ENCODE measurements around the gene CHD3. TPM values are rescaled to one million over a fixed set of nuclear protein-coding genes. Genes with fewer than 3 reads are reported as not detected.

Gene CHD3
- total and polyA plus RNA-seq, 2 of the 13 experiments (the other 11 are each of a cell fraction or from before 2014, with no cell fraction given), result 2.7 to 3.7 TPM

DNA sequence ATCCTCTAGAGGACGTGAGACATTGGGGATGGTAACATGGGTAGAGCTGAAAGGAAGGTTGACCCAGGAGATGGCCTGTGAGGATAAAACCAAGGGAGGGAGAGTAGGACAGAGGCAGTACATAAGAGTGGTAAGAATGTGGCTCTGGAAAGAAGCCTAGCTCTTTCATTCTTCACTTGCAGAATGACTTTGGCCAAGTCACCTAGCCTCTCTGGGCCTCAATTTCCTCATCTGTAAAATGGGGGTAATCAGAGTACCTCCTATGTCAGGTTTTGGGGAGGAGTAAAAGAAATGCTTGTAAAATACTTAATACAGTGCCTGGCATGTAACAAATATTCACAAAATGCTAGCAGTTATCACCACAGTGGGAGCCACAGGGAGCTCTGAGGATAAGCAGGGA, 47.7 kb upstream of the CHD3 start:
- H2AFZ ChIP-seq (ENCODE audit: low read length), result no peak overlapping the region
- peaks cover 26% of the 10 kb centered on the region for H4K20me1 ChIP-seq (ENCODE audit: insufficient read depth, low read length)
- ATAC-seq (no peak), FAIRE-seq (no peak), DNase-seq (ENCODE audit: low spot score) (no peak)
- peak overlapping the region; percentile 97 for H3K27ac ChIP-seq (ENCODE audit: extremely low read length, insufficient read depth, low read length)
- peaks cover 5 to 10% of the 10 kb centered on the region in 2 experiments; a peak in 3 of 5 replicates for H3K36me3 ChIP-seq (replicated peaks in 1 of 2; ENCODE audit: control insufficient read depth in 1 of 2, insufficient read depth in 2 of 2, low read length in 2 of 2)
- no peaks in the 10 kb centered on the region for H3K9me3 ChIP-seq (ENCODE audit: low read length)
- 65% methylated on average over 1 of the region's 1 CpG for WGBS (ENCODE audit: low lambda C conversion rate)
- H3K79me2 ChIP-seq (ENCODE audit: insufficient read depth, low read length), result peaks cover 61% of the 10 kb centered on the region
- intact Hi-C loops (cut with micrococcal nuclease; ENCODE audit: unreplicated experiment), result loop anchor here (5.0 kb wide), 1 partner anchor 201 kb away; no protein-coding TSS in a partner anchor
- peak overlapping the region; percentile 83 to 95 (median 86) for H3K4me3 ChIP-seq (replicated peaks in 1 of 3; ENCODE audit: insufficient read depth in 1 of 3, low read depth in 2 of 3, low read length in 3 of 3)
- peak overlapping the region; percentile 96 for H3K9ac ChIP-seq (ENCODE audit: insufficient read depth, low read depth, low read length)
- BruUV-seq (replicated peaks), result TSS peak; percentile 21
- H3K4me2 ChIP-seq (ENCODE audit: low read depth, low read length), result peak overlapping the region; percentile 96
- peaks cover 49% of the 10 kb centered on the region for H3K4me1 ChIP-seq (ENCODE audit: insufficient read depth, low read length)
- TF ChIP-seq NFIC (IDR thresholded peaks at IDR 0.05; ENCODE audit: low read length) (no peak), ZHX1 (CRISPR knock-in tag; IDR thresholded peaks at IDR 0.05; ENCODE audit: low read depth) (no peak), SIN3B (IDR thresholded peaks at IDR 0.05; ENCODE audit: low read length) (no peak), ZNF256 (CRISPR knock-in tag; conservative IDR thresholded peaks at IDR 0.05) (no peak), ZNF264 (CRISPR knock-in tag; IDR thresholded peaks at IDR 0.05) (no peak), ZBTB43 (CRISPR knock-in tag; conservative IDR thresholded peaks at IDR 0.05) (no peak), ZNF879 (CRISPR knock-in tag; IDR thresholded peaks at IDR 0.05) (no peak), CHD4 (IDR thresholded peaks at IDR 0.05; ENCODE audit: borderline replicate concordance, low read length) (0 out of 2 replicates have a peak, but pooled peaks have one; percentile 36), SMYD3 (CRISPR knock-in tag; IDR thresholded peaks at IDR 0.05) (no peak), TBL1XR1 (IDR thresholded peaks at IDR 0.05; ENCODE audit: borderline replicate concordance, low read length, partially characterized antibody) (no peak), NPAS2 (CRISPR knock-in tag; IDR thresholded peaks at IDR 0.05; ENCODE audit: borderline replicate concordance) (no peak), ZNF629 (CRISPR knock-in tag; conservative IDR thresholded peaks at IDR 0.05) (peak; percentile 85), HES4 (CRISPR knock-in tag; IDR thresholded peaks at IDR 0.05; ENCODE audit: borderline replicate concordance) (no peak)
- TF ChIP-seq, protein P1, sequence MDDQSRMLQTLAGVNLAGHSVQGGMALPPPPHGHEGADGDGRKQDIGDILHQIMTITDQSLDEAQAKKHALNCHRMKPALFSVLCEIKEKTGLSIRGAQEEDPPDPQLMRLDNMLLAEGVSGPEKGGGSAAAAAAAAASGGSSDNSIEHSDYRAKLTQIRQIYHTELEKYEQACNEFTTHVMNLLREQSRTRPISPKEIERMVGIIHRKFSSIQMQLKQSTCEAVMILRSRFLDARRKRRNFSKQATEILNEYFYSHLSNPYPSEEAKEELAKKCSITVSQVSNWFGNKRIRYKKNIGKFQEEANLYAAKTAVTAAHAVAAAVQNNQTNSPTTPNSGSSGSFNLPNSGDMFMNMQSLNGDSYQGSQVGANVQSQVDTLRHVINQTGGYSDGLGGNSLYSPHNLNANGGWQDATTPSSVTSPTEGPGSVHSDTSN (CRISPR knock-in tag; IDR thresholded peaks at IDR 0.05; ENCODE audit: borderline replicate concordance), result no peak
- TF ChIP-seq, protein P2, sequence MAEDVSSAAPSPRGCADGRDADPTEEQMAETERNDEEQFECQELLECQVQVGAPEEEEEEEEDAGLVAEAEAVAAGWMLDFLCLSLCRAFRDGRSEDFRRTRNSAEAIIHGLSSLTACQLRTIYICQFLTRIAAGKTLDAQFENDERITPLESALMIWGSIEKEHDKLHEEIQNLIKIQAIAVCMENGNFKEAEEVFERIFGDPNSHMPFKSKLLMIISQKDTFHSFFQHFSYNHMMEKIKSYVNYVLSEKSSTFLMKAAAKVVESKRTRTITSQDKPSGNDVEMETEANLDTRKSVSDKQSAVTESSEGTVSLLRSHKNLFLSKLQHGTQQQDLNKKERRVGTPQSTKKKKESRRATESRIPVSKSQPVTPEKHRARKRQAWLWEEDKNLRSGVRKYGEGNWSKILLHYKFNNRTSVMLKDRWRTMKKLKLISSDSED (CRISPR knock-in tag; IDR thresholded peaks at IDR 0.05), result peak; percentile 35; the same call in 1 of the 2 replicates
- in situ Hi-C loops (cut with HindIII; ENCODE audit: extremely low pct_ligation_motif_present, low pct_unique_long_range_greater_than_20kb), result loop anchor here (10.0 kb wide), 1 partner anchor 266 kb away; the partner anchor contains the start of gene CD68
- CTCF ChIA-PET (ENCODE audit: low intra/inter-chr PET ratio, low total read pairs), result no interaction called here
- POLR2A ChIA-PET, result interaction anchor here (6.1 to 6.4 kb wide), 2 partner anchors 7 to 16 kb away, joined by 95 to 159 read pairs; partner anchors contain the start of genes CYB5D1, KDM6B, NAA38 and TMEM88
- H3K27me3 ChIP-seq (ENCODE audit: control insufficient read depth in 1 of 2, insufficient read depth in 2 of 2, low read length in 2 of 2), result peaks cover 0 to 3% of the 10 kb centered on the region in 2 experiments; a peak in 1 of 5 replicates
